H9 (cell line): ENCODE data around the gene AMER2. TPM values are rescaled to one million over a fixed set of nuclear protein-coding genes. Genes with fewer than 3 reads are reported as not detected.

ENCODE experiments used
- DNase-seq: peaks from one replicate; pipeline ENCODE4 v3.0.0-alpha.2; 2017
- H2AFZ ChIP-seq: one replicate; pipeline ENCODE4 v1.6.1; 2013; ENCODE audit warnings: mild to moderate bottlenecking, low read length, control low read depth, moderate library complexity
- H2AK5ac ChIP-seq: 2 replicates; pipeline ENCODE4 v1.6.1; 2013; ENCODE audit warnings: low read length, control low read depth, mixed read lengths; ENCODE audit not compliant: insufficient read length
- H2BK120ac ChIP-seq: one replicate; pipeline ENCODE4 v1.6.1; 2013; ENCODE audit warnings: low read depth, mild to moderate bottlenecking, low read length, control low read depth, inconsistent platforms; ENCODE audit not compliant: poor library complexity, severe bottlenecking
- H2BK12ac ChIP-seq: 2 replicates; pipeline ENCODE4 v1.6.1; 2013; ENCODE audit warnings: low read length, control low read depth, mixed read lengths, low read depth; ENCODE audit not compliant: insufficient read length
- H2BK15ac ChIP-seq: 2 replicates; pipeline ENCODE4 v1.6.1; 2013; ENCODE audit warnings: low read depth, low read length, control low read depth
- H2BK20ac ChIP-seq: one replicate; pipeline ENCODE4 v1.6.1; 2013; ENCODE audit warnings: low read depth, mild to moderate bottlenecking, low read length, control low read depth, inconsistent platforms; ENCODE audit not compliant: poor library complexity, severe bottlenecking
- H2BK5ac ChIP-seq: 2 replicates; pipeline ENCODE4 v1.6.1; 2013; ENCODE audit warnings: low read length, control low read depth, mixed read lengths; ENCODE audit not compliant: insufficient read length
- H3K14ac ChIP-seq: 2 replicates; pipeline ENCODE4 v1.6.1; 2013; ENCODE audit warnings: low read length, control low read depth; ENCODE audit not compliant: insufficient read depth
- H3K18ac ChIP-seq: 2 replicates; pipeline ENCODE4 v1.6.1; 2013; ENCODE audit warnings: low read depth, mild to moderate bottlenecking, mixed read lengths, low read length, control low read depth; ENCODE audit not compliant: insufficient read length
- H3K23ac ChIP-seq: 2 replicates; pipeline ENCODE4 v1.6.1; 2013; ENCODE audit warnings: low read length, control low read depth, mixed read lengths, low read depth; ENCODE audit not compliant: insufficient read length
- H3K23me2 ChIP-seq: 2 replicates; pipeline ENCODE4 v1.6.1; 2013; ENCODE audit warnings: low read depth, mild to moderate bottlenecking, mixed read lengths, low read length, control low read depth; ENCODE audit not compliant: insufficient read length, poor library complexity, severe bottlenecking
- H3K27ac ChIP-seq: 2 replicates; pipeline ENCODE4 v1.5.1; 2013; ENCODE audit warnings: low read length, control low read depth, mixed read lengths, low read depth; ENCODE audit not compliant: insufficient read length
- H3K27me3 ChIP-seq: 2 replicates; pipeline ENCODE4 v1.6.1; 2013; ENCODE audit warnings: low read length, control low read depth, inconsistent platforms; ENCODE audit not compliant: insufficient read depth
- H3K4ac ChIP-seq: 2 replicates; pipeline ENCODE4 v1.6.1; 2013; ENCODE audit warnings: low read depth, mild to moderate bottlenecking, control low read depth, inconsistent platforms, low read length, moderate library complexity
- H3K4me1 ChIP-seq: 2 replicates; pipeline ENCODE4 v1.6.1; 2013; ENCODE audit warnings: low read length, control low read depth, inconsistent platforms; ENCODE audit not compliant: insufficient read depth
- H3K4me2 ChIP-seq: 2 replicates; pipeline ENCODE4 v1.6.1; 2013; ENCODE audit warnings: low read length, control low read depth, mixed read lengths; ENCODE audit not compliant: insufficient read length, insufficient read depth
- H3K56ac ChIP-seq: 2 replicates; pipeline ENCODE4 v1.6.1; 2013; ENCODE audit warnings: low read depth, mild to moderate bottlenecking, mixed read lengths, low read length, control low read depth; ENCODE audit not compliant: insufficient read length
- H3K79me1 ChIP-seq: 2 replicates; pipeline ENCODE4 v1.6.1; 2013; ENCODE audit warnings: low read depth, mild to moderate bottlenecking, moderate library complexity, low read length, control low read depth, inconsistent platforms; ENCODE audit not compliant: insufficient read depth, poor library complexity, severe bottlenecking
- H3K79me2 ChIP-seq: 2 replicates; pipeline ENCODE4 v1.6.1; 2013; ENCODE audit warnings: low read length, control low read depth, inconsistent platforms; ENCODE audit not compliant: insufficient read depth
- H3K9ac ChIP-seq: 2 replicates; pipeline ENCODE4 v1.6.1; 2013; ENCODE audit warnings: low read length, control low read depth, mixed read lengths; ENCODE audit not compliant: insufficient read length; ENCODE audit errors: extremely low read depth
- H3K9me3 ChIP-seq: one replicate; pipeline ENCODE4 v1.6.1; 2013; ENCODE audit warnings: low read depth, low read length, inconsistent platforms; ENCODE audit not compliant: control insufficient read depth
- H3T11ph ChIP-seq: one replicate; pipeline ENCODE4 v1.6.1; 2013; ENCODE audit warnings: mild to moderate bottlenecking, low read length, control low read depth, inconsistent platforms
- H4K20me1 ChIP-seq: one replicate; pipeline ENCODE4 v1.6.1; 2013; ENCODE audit not compliant: control insufficient read depth, insufficient read length, insufficient read depth
- H4K5ac ChIP-seq: 2 replicates; pipeline ENCODE4 v1.6.1; 2013; ENCODE audit warnings: low read depth, mild to moderate bottlenecking, mixed read lengths, low read length, control low read depth; ENCODE audit not compliant: insufficient read length
- H4K8ac ChIP-seq: replicated peaks from 2 replicates; pipeline ENCODE4 v1.6.1; 2013; ENCODE audit warnings: low read length, control low read depth, mixed read lengths, low read depth; ENCODE audit not compliant: insufficient read length
- H4K91ac ChIP-seq: 2 replicates; pipeline ENCODE4 v1.6.1; 2013; ENCODE audit warnings: low read depth, mild to moderate bottlenecking, moderate library complexity, mixed read lengths, low read length, control low read depth; ENCODE audit not compliant: insufficient read length
- H3K27ac Mint-ChIP-seq, 3 experiments: 2 replicates in 2 of 3; 3 replicates in 1 of 3; pipeline ENCODE4 v1.8.0; 2020 to 2021; ENCODE audit warnings: mixed read lengths in 3 of 3, mild to moderate bottlenecking in 1 of 3, moderate library complexity in 1 of 3
- H3K27me3 Mint-ChIP-seq: 2 replicates; pipeline ENCODE4 v1.8.0; 2021; ENCODE audit warnings: low read depth, mild to moderate bottlenecking, moderate library complexity, mixed read lengths
- H3K36me3 Mint-ChIP-seq, 3 experiments: 2 replicates in 2 of 3; 3 replicates in 1 of 3; pipeline ENCODE4 v1.8.0; 2020 to 2021; ENCODE audit warnings: low read depth in 3 of 3, mixed read lengths in 3 of 3; ENCODE audit not compliant: insufficient read depth in 1 of 3
- H3K4me1 Mint-ChIP-seq, 2 experiments: 2 replicates each; pipeline ENCODE4 v1.8.0; 2020; ENCODE audit warnings: mixed read lengths in 2 of 2
- H3K4me3 Mint-ChIP-seq, 2 experiments: 2 replicates in 1 of 2; 3 replicates in 1 of 2; pipeline ENCODE4 v1.8.0; 2020 to 2021; ENCODE audit warnings: mild to moderate bottlenecking in 2 of 2, mixed read lengths in 2 of 2, moderate library complexity in 1 of 2
- H3K9me3 Mint-ChIP-seq, 2 experiments: 2 replicates in 1 of 2; 3 replicates in 1 of 2; pipeline ENCODE4 v1.8.0; 2020; ENCODE audit warnings: mild to moderate bottlenecking in 2 of 2, mixed read lengths in 2 of 2, moderate library complexity in 1 of 2
- WGBS: extraction: QIAGEN DNeasy Blood & Tissue Kit; methylation state at CpG from one replicate; pipeline ENCODE4 v1.1.7; 2013; ENCODE audit warnings: missing lambda C conversion rate, low lambda C conversion rate, mixed read lengths; ENCODE audit not compliant: insufficient read length; ENCODE audit errors: extremely low coverage; 5-methylcytosine and 5-hydroxymethylcytosine counted together
- total RNA-seq: library from RNA; stranded (reverse); gene quantifications from 2 replicates; pipeline ENCODE4 v1.2.1, GENCODE V29; 2021
- TF ChIP-seq, protein P1 (sequence below): fragments of 200-600 bp; sonication (generic); conservative IDR thresholded peaks from 3 replicates; pipeline ENCODE4 v1.8.0; 2021; ENCODE audit warnings: antibody characterized with exemption, mild to moderate bottlenecking

Gene AMER2
- total RNA-seq, 1 experiment from 2014 or later = 0.02 TPM

DNA sequence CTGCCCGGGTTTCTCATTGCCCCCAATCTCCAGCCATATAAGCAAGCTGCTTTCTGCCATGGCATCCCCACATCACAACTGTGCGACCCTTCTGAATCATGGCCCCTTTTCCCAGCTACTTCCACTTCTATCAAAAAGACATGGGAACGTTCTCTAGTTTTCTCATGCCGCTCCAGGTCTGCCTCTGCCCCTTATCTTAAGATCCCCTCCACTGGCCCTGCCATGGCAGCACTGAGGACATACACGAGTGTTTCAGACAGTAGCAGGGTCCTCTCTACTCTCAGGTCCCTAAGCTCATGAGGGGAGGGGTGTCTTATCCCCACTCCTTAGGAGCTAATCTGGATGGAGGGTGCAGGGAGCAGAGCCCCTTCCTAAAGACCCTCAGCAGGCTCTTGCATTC is 5.5 kb upstream of the AMER2 start:
- DNase-seq = no peak
- Histone ChIP-seq H3K56ac (no peak overlapping the region), H2BK5ac (no peak overlapping the region), H4K8ac (no peak overlapping the region), H2BK12ac (no peak overlapping the region), H2AK5ac (no peak overlapping the region), H3K4me1 (peaks cover 3% of the 10 kb centered on the region; the same call in 1 of the 2 replicates), H4K20me1 (no peaks in the 10 kb centered on the region), H3T11ph (no peak overlapping the region), H2BK20ac (no peak overlapping the region), H2AFZ (no peak overlapping the region), H3K27ac (no peak overlapping the region), H3K79me1 (no peaks in the 10 kb centered on the region), H3K9me3 (no peaks in the 10 kb centered on the region), H3K4ac (no peak overlapping the region), H3K18ac (no peak overlapping the region), H3K14ac (no peak overlapping the region), H2BK15ac (no peak overlapping the region), H4K91ac (no peak overlapping the region), H3K23ac (no peak overlapping the region), H3K9ac (no peak overlapping the region), H3K79me2 (no peaks in the 10 kb centered on the region), H3K23me2 (peaks cover 3% of the 10 kb centered on the region), H3K27me3 (peaks cover 4% of the 10 kb centered on the region; the same call in 1 of the 2 replicates), H4K5ac (no peak overlapping the region), H3K4me2 (no peak overlapping the region), H2BK120ac (no peak overlapping the region)
- TF ChIP-seq, protein P1, sequence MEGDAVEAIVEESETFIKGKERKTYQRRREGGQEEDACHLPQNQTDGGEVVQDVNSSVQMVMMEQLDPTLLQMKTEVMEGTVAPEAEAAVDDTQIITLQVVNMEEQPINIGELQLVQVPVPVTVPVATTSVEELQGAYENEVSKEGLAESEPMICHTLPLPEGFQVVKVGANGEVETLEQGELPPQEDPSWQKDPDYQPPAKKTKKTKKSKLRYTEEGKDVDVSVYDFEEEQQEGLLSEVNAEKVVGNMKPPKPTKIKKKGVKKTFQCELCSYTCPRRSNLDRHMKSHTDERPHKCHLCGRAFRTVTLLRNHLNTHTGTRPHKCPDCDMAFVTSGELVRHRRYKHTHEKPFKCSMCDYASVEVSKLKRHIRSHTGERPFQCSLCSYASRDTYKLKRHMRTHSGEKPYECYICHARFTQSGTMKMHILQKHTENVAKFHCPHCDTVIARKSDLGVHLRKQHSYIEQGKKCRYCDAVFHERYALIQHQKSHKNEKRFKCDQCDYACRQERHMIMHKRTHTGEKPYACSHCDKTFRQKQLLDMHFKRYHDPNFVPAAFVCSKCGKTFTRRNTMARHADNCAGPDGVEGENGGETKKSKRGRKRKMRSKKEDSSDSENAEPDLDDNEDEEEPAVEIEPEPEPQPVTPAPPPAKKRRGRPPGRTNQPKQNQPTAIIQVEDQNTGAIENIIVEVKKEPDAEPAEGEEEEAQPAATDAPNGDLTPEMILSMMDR = no peak
- peaks cover 41% of the 10 kb centered on the region for H3K27me3 Mint-ChIP-seq
- H3K27ac Mint-ChIP-seq = no peak overlapping the region
- peaks cover 0 to 2% of the 10 kb centered on the region in 2 experiments; a peak in 3 of 5 replicates for H3K9me3 Mint-ChIP-seq
- H3K4me1 Mint-ChIP-seq = peaks cover 31 to 33% of the 10 kb centered on the region in 2 experiments
- WGBS = no CpG with 5 or more reads among the region's 5 CpGs
- no peak overlapping the region for H3K4me3 Mint-ChIP-seq
- H3K36me3 Mint-ChIP-seq = peaks cover 0 to 2% (median 0%) of the 10 kb centered on the region in 3 experiments; a peak in 2 of 7 replicates
